Measurements from ENCODE around the gene NRN1L.

- TF ChIP-seq CTCF (IDR thresholded peaks at IDR 0.05) = no peak
- no peak for TF ChIP-seq POLR2A (IDR thresholded peaks at IDR 0.05)
Observed at GRCh38 chr16:67878232-67878631, 6.5 kb upstream of the NRN1L start.

All from esophagus squamous epithelium (tissue), 4 donors.